ENCODE data around the gene RINL.
"Not testable (repeated sequence)": the region's sequence is repeated elsewhere in the genome, so short reads cannot be mapped to it uniquely, and the experiment has no call there.

RINL gene

DNA sequence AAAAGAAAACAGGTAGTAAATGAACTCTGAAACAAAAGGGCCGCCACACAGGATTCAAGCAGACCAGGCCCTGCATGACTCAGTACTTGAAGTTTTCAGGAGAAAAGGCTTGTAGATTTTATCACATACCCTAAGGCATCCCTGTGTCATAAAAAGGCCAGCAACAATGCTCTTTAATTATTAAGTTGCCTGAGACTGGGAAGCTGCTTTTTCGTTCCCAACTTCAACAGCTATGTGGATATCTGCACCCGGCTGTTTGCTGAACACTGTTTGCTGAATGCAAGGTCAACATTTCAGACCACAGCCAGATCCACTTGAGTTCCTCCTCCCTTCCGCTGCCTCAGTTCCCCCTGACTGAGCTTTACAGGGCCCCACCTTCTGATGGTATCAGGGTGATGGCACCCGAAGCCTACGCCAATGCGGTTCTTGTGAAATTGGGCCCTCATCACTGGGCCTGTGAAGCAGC, 40.4 kb downstream of the RINL start:
- Histone ChIP-seq H3K4me1 (ENCODE audit: control insufficient read depth in 5 of 5, insufficient read depth in 5 of 5, low read length in 5 of 5) (peaks cover 0 to 14% (median 8%) of the 10 kb centered on the region in 5 donors), H3K27me3 (ENCODE audit: control insufficient read depth in 5 of 5, insufficient read depth in 4 of 5, low read length in 5 of 5) (no peaks in the 10 kb centered on the region), H3K9me3 (ENCODE audit: control insufficient read depth in 5 of 5, low read length in 5 of 5) (no peaks in the 10 kb centered on the region), H3K9ac (ENCODE audit: low read length in 5 of 5) (no peak overlapping the region), H3K27ac (ENCODE audit: low read depth, low read length) (no peak overlapping the region), H3K4me3 (ENCODE audit: low read depth in 1 of 5, low read length in 5 of 5) (no peak overlapping the region), H3K36me3 (ENCODE audit: control insufficient read depth in 5 of 5, insufficient read depth in 5 of 5, low read length in 5 of 5) (peaks cover 8 to 78% (median 72%) of the 10 kb centered on the region in 5 donors)

DNA sequence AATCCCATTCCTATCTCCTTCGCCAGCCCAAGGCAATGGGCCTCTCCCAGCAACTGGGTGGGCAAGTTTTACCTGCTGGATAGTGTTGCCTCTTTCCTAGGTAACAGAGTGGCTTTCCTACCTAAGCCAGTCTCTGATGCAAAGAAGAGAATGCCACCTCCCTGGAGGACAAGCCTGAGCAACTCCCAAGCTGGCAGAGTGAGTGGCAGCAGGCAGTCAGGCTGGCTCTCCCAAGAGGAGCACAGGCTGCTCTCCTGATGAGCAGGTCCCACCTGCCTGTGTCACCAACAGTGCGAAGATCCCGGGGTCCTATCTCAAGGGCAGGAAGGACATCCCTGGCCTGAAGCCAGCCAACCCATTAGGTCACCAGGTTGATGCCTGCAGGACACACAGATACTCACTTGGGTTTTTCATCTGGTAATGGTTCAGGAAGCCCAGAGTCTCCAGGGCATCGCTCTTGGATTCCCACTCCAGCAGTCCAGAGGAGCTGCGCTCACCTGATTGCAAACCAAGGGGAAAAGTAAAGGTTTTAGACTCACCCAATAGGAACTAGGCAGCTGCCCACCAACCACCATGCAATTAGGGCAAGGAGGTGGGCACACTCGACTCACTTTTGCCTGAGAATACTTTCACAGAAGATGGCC, 41.0 kb downstream of the RINL start:
- no peak overlapping the region for H3K27ac ChIP-seq (ENCODE audit: low read depth, low read length)
- no peaks in the 10 kb centered on the region for H3K27me3 ChIP-seq (ENCODE audit: control insufficient read depth in 5 of 5, insufficient read depth in 4 of 5, low read length in 5 of 5)
- peaks cover 0 to 20% (median 14%) of the 10 kb centered on the region in 5 donors for H3K4me1 ChIP-seq (ENCODE audit: control insufficient read depth in 5 of 5, insufficient read depth in 5 of 5, low read length in 5 of 5)
- H3K9me3 ChIP-seq (ENCODE audit: control insufficient read depth in 5 of 5, low read length in 5 of 5): no peaks in the 10 kb centered on the region
- no peak overlapping the region for H3K4me3 ChIP-seq (ENCODE audit: low read depth in 1 of 5, low read length in 5 of 5)
- peaks cover 6 to 72% (median 66%) of the 10 kb centered on the region in 5 donors for H3K36me3 ChIP-seq (ENCODE audit: control insufficient read depth in 5 of 5, insufficient read depth in 5 of 5, low read length in 5 of 5)
- H3K9ac ChIP-seq (ENCODE audit: low read length in 5 of 5): no peak overlapping the region

DNA sequence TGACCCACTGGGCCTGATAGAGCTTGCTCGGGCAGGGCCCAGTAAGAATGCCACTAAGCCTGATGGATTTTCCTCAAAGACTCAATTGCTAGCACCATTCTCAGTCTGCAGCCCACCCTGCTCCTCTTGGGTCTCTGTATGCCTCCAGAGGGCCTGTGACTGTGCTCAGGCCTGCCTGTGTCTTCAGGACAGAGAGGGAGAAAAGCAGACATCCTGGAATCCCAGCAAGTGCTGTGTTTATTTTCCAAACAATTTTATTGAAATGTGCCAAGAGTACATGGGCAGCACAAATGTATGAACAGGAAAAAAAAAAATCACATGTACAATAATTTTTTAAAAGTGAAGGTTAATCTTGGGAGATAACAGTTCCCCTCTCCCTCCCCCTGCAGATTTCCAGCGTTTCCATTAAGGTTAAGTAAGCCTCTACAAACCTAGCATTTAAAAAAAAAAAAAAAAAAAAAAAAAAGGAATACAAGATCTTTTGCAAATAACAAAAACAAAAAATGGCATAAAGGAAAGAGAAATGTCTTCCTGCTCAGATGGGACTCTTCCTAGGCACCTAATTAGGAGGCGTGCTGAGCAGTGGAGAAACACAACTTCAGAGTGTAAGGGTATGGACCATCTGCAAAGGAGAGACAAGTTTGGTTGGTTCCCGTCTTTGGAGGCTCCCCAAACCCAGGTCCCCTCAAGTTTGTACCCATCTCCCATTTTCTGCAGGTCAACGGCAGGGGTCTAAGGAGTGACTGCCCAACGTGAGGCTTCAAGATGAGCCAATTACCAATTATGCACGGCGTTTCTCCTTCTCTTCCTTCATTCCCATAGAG, 41.7 kb downstream of the RINL start:
- no peaks in the 10 kb centered on the region for H3K27me3 ChIP-seq (ENCODE audit: control insufficient read depth in 5 of 5, insufficient read depth in 4 of 5, low read length in 5 of 5)
- peaks cover 0 to 20% (median 17%) of the 10 kb centered on the region in 5 donors for H3K4me1 ChIP-seq (ENCODE audit: control insufficient read depth in 5 of 5, insufficient read depth in 5 of 5, low read length in 5 of 5)
- H3K27ac ChIP-seq (ENCODE audit: low read depth, low read length): peak overlapping the region; percentile 10
- H3K9ac ChIP-seq (ENCODE audit: low read length in 5 of 5): no peak overlapping the region
- H3K9me3 ChIP-seq (ENCODE audit: control insufficient read depth in 5 of 5, low read length in 5 of 5): no peaks in the 10 kb centered on the region
- H3K4me3 ChIP-seq (ENCODE audit: low read depth in 1 of 5, low read length in 5 of 5): no peak overlapping the region
- H3K36me3 ChIP-seq (ENCODE audit: control insufficient read depth in 5 of 5, insufficient read depth in 5 of 5, low read length in 5 of 5): peaks cover 2 to 66% (median 58%) of the 10 kb centered on the region in 5 donors

DNA sequence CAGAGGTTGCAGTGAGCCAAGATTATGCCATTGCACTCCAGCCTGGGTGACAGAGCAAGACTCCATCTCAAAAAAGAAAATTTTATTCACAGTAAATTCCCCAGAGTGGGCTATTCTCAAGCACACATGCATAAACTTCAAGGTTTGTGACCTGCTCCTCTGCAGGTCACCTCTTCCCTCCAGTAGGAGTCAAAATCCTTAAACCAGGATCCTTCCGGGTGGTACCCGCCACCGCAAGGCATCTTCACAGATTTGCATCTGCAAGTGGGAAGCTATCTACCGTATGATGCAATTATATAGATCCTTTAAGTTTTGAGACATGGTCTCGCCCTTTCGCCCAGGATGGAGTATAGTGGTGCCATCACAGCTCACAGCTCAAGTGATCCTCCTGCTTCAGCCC, 43.5 kb downstream of the RINL start:
- Histone ChIP-seq H3K4me1 (ENCODE audit: control insufficient read depth in 5 of 5, insufficient read depth in 5 of 5, low read length in 5 of 5) (peaks cover 5 to 29% (median 26%) of the 10 kb centered on the region in 5 donors), H3K9me3 (ENCODE audit: control insufficient read depth in 5 of 5, low read length in 5 of 5) (no peaks in the 10 kb centered on the region), H3K27ac (ENCODE audit: low read depth, low read length) (no peak overlapping the region), H3K9ac (ENCODE audit: low read length in 5 of 5) (no peak overlapping the region), H3K36me3 (ENCODE audit: control insufficient read depth in 5 of 5, insufficient read depth in 5 of 5, low read length in 5 of 5) (peaks cover 2 to 52% (median 43%) of the 10 kb centered on the region in 5 donors), H3K27me3 (ENCODE audit: control insufficient read depth in 5 of 5, insufficient read depth in 4 of 5, low read length in 5 of 5) (no peaks in the 10 kb centered on the region), H3K4me3 (ENCODE audit: low read depth in 1 of 5, low read length in 5 of 5) (no peak overlapping the region)

DNA sequence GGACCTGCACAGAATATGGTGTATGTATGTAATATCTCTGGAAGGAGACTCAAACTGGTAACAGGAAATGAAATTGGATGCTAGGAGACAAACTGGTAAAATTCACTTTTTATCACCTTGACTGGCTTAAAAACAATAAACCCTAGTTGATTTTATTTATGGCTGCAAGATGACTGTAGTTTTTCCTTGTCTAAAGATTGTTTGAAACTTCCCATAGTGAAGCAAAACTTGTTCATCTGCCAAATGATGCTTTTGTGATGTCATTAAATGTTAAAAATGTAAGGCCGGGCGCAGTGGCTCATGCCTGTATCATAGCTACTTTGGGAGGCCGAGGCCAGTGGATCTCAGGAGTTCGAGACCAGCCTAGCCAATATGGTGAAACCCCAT, 44.0 kb downstream of the RINL start:
- Histone ChIP-seq H3K4me1 (ENCODE audit: control insufficient read depth in 5 of 5, insufficient read depth in 5 of 5, low read length in 5 of 5) (peaks cover 5 to 30% (median 27%) of the 10 kb centered on the region in 5 donors), H3K4me3 (ENCODE audit: low read depth in 1 of 5, low read length in 5 of 5) (no peak overlapping the region), H3K27me3 (ENCODE audit: control insufficient read depth in 5 of 5, insufficient read depth in 4 of 5, low read length in 5 of 5) (no peaks in the 10 kb centered on the region), H3K9me3 (ENCODE audit: control insufficient read depth in 5 of 5, low read length in 5 of 5) (no peaks in the 10 kb centered on the region), H3K36me3 (ENCODE audit: control insufficient read depth in 5 of 5, insufficient read depth in 5 of 5, low read length in 5 of 5) (peaks cover under 1 to 50% (median 38%) of the 10 kb centered on the region in 5 donors), H3K9ac (ENCODE audit: low read length in 5 of 5) (no peak overlapping the region), H3K27ac (ENCODE audit: low read depth, low read length) (no peak overlapping the region)

DNA sequence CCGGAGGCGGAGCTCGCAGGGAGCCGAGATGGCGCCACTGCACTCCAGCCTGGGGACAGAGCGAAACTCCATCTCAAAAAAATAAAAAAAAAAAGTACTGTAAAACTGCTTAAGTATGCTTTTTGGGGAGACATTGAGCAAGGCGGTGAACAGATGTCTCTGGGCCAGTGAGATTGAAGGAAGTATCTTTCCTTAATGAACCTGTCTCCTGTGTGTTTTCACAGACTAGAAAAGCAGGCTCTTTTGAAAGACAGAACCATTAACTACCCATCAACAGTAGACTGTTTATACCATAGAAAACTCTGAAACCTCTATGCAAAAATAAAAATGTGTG, 45.0 kb downstream of the RINL start:
- H3K4me3 ChIP-seq (ENCODE audit: low read depth in 1 of 5, low read length in 5 of 5): no peak overlapping the region
- H3K9ac ChIP-seq (ENCODE audit: low read length in 5 of 5): no peak overlapping the region
- no peaks in the 10 kb centered on the region for H3K9me3 ChIP-seq (ENCODE audit: control insufficient read depth in 5 of 5, low read length in 5 of 5)
- H3K4me1 ChIP-seq (ENCODE audit: control insufficient read depth in 5 of 5, insufficient read depth in 5 of 5, low read length in 5 of 5): peaks cover 5 to 34% (median 27%) of the 10 kb centered on the region in 5 donors
- H3K27ac ChIP-seq (ENCODE audit: low read depth, low read length): peak overlapping the region; percentile 100
- no peaks in the 10 kb centered on the region for H3K27me3 ChIP-seq (ENCODE audit: control insufficient read depth in 5 of 5, insufficient read depth in 4 of 5, low read length in 5 of 5)
- peaks cover 0 to 44% (median 28%) of the 10 kb centered on the region in 5 donors for H3K36me3 ChIP-seq (ENCODE audit: control insufficient read depth in 5 of 5, insufficient read depth in 5 of 5, low read length in 5 of 5)

DNA sequence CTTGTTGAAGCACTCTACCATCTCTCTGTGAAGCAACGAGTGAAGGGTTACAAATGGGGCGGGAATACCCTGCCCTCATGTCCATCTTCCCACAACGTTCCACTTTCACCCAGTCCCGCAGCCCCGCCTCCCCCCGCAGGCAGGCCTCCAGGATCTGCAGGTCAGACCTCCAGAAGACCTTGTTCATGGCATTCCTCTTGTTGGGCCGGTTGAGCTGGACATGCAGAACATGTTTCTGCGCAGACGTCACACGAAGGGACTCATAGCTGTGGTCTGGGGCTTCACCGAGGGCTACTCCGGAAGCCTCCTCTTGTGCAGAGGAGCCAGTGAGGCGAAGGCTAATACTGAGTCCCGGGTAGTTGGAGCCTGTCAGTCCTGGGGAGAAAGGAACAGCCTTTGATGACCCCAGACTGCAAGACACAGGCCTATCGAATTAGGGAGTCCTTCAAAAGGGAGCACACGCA, 46.9 kb downstream of the RINL start:
- peak overlapping the region; percentile 78 to 98 (median 94) for H3K9ac ChIP-seq (ENCODE audit: low read length in 5 of 5)
- peaks cover 5 to 43% (median 34%) of the 10 kb centered on the region in 5 donors for H3K4me1 ChIP-seq (ENCODE audit: control insufficient read depth in 5 of 5, insufficient read depth in 5 of 5, low read length in 5 of 5)
- H3K36me3 ChIP-seq (ENCODE audit: control insufficient read depth in 5 of 5, insufficient read depth in 5 of 5, low read length in 5 of 5): peaks cover 0 to 36% (median 19%) of the 10 kb centered on the region in 5 donors
- no peaks in the 10 kb centered on the region for H3K27me3 ChIP-seq (ENCODE audit: control insufficient read depth in 5 of 5, insufficient read depth in 4 of 5, low read length in 5 of 5)
- peak overlapping the region; percentile 73 to 99 (median 95) for H3K4me3 ChIP-seq (ENCODE audit: low read depth in 1 of 5, low read length in 5 of 5)
- H3K27ac ChIP-seq (ENCODE audit: low read depth, low read length): peak overlapping the region; percentile 100
- H3K9me3 ChIP-seq (ENCODE audit: control insufficient read depth in 5 of 5, low read length in 5 of 5): no peaks in the 10 kb centered on the region

DNA sequence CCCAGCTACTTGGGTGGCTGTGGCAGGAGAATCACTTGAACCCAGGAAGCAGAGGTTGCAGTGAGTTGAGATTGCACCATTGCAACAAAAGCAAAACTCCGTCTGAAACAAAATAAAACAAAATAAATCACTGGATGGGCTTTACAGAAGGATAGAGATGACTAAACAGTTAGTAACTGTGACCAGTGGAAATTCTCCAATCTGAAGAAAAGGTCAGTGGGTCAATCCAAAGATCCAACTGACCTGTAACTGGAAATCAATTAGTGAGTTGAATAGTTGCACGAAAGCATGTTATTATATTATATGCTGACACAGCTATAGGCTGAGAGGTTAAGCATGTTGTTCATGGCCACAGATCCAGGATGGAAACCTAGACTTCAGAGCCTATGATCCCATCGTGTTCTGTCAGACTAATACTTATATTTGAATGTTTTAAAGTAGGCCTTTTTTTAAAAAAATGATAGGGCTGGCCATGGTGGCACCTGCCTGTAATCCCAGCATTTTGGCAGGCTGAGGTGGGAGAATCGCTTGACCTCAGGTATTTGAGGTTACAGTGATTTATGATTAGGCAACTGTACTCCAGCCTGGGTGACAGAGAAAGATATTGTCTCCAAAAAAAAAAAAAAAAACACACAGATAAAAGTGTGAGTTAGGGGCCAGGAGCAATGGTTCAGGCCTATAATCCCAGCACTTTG, 47.9 kb downstream of the RINL start:
- no peaks in the 10 kb centered on the region for H3K27me3 ChIP-seq (ENCODE audit: control insufficient read depth in 5 of 5, insufficient read depth in 4 of 5, low read length in 5 of 5)
- H3K9me3 ChIP-seq (ENCODE audit: control insufficient read depth in 5 of 5, low read length in 5 of 5): no peaks in the 10 kb centered on the region
- peaks cover 0 to 34% (median 10%) of the 10 kb centered on the region in 5 donors for H3K36me3 ChIP-seq (ENCODE audit: control insufficient read depth in 5 of 5, insufficient read depth in 5 of 5, low read length in 5 of 5)
- peaks cover 5 to 43% (median 34%) of the 10 kb centered on the region in 5 donors for H3K4me1 ChIP-seq (ENCODE audit: control insufficient read depth in 5 of 5, insufficient read depth in 5 of 5, low read length in 5 of 5)
- H3K4me3 ChIP-seq (ENCODE audit: low read depth in 1 of 5, low read length in 5 of 5): peak overlapping the region in 2 of 5 donors; percentile 97 to 99
- peak overlapping the region in 2 of 5 donors; percentile 78 to 98 for H3K9ac ChIP-seq (ENCODE audit: low read length in 5 of 5)
- H3K27ac ChIP-seq (ENCODE audit: low read depth, low read length): peak overlapping the region; percentile 100

DNA sequence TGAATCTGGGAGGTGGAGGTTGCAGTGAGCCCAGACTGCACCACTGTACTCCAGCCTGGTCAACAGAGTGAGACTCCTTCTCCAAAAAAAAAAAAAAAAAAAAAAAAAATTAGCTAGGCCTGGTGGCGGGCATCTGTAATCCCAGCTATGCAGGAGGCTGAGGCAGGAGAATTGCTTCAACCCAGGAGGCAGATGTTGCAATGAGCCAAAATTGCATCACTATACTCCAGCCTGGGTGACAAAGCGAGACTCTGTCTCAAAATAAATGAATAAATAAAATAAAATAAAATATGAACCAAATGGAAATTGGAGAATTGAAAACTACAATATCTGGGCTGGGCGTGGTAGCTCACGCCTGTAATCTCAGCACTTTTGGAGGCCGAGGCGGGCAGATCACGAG, 48.9 kb downstream of the RINL start:
- Histone ChIP-seq H3K27ac (ENCODE audit: low read depth, low read length) (peak overlapping the region; percentile 100), H3K4me1 (ENCODE audit: control insufficient read depth in 5 of 5, insufficient read depth in 5 of 5, low read length in 5 of 5) (peaks cover 5 to 43% (median 34%) of the 10 kb centered on the region in 5 donors), H3K36me3 (ENCODE audit: control insufficient read depth in 5 of 5, insufficient read depth in 5 of 5, low read length in 5 of 5) (peaks cover 0 to 32% (median 10%) of the 10 kb centered on the region in 5 donors)
- H3K27me3 ChIP-seq (ENCODE audit: control insufficient read depth in 5 of 5, insufficient read depth in 4 of 5, low read length in 5 of 5); H3K9me3 ChIP-seq (ENCODE audit: control insufficient read depth in 5 of 5, low read length in 5 of 5); H3K4me3 ChIP-seq (ENCODE audit: low read depth in 1 of 5, low read length in 5 of 5); H3K9ac ChIP-seq (ENCODE audit: low read length in 5 of 5): not testable (repeated sequence)

Data from subcutaneous abdominal adipose tissue (tissue), 5 donors.